T follicular helper cell (primary cell): ENCODE data around the gene TRPV6.

Experiments used
- DNase-seq: peaks from one replicate; pipeline ENCODE4 v3.0.0-alpha.2; 2020; ENCODE audit warnings: low read depth

The TRPV6 gene

GRCh38 chr7:142853739-142854371 lies 31.7 kb downstream of the TRPV6 start:
- DNase-seq = peak; percentile 36

DNA sequence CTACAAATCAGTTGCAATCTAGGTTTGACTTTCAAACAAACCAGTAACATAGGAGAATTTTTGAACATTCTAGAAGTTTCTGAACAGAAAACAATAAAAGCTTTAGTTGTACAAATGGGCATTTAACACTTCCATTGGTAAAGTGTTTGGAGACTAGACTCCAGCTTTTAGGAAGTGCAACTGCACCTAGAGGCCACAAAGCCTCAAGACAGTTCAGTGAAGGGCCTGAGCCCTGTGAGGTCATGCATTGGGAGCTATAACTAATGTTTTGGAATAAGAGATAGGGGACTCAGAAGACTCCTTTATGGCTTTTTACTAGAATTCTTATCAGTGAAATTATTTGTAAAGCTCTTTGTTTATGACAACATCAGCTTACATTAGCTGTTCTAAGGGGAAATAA lies 33.6 kb downstream of the TRPV6 start:
- DNase-seq = no peak

GRCh38 chr7:142851269-142851668 lies 34.3 kb downstream of the TRPV6 start:
- no peak for DNase-seq

DNA sequence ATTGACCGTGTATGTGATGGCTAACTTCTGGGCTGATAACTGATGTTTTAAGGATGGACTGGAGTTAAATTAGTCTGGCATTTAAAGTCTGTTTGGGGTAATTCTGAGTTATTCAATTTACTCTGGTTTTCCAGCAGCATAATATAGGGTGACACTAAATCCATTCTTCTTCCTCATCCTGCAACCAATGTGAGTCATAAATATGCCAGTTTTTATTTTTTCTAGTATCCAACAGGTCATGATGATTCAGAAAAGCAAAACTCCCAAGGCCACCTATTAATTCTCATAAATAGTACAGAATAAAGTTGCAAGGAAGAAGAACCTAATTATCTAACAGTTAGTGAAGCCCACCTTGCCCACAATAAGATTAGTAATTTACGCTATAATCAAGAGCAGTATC lies 38.2 kb downstream of the TRPV6 start:
- no peak for DNase-seq

DNA sequence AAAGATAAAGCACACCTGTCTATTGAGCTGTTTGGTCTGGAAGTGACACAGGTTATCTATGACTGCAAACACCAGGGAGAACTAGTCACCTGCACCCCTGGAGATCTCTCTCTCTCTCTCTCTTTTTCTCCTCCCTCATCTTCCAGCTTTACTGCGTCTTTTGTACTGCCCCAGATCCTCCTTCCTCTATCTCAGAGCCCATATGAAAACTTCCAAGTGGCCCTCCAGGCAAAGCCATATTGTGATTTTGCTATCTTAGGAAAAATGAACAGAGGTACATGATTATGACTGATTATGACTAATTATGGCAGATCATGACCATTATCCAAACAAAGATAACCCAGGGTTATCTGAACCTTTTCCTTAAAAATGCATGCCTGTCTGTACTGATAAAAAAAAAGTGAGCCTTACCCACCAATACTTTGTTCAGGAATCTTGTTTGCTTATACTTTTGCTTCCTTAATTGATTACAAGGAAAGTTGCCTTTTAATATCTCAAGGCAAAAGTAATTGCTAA lies 43.2 kb downstream of the TRPV6 start:
- DNase-seq = no peak

- DNase-seq = no peak
Measured at GRCh38 chr7:142838461-142839213, 46.9 kb downstream of the TRPV6 start.

- no peak for DNase-seq
Measured at GRCh38 chr7:142836426-142836825, 49.1 kb downstream of the TRPV6 start.

DNA sequence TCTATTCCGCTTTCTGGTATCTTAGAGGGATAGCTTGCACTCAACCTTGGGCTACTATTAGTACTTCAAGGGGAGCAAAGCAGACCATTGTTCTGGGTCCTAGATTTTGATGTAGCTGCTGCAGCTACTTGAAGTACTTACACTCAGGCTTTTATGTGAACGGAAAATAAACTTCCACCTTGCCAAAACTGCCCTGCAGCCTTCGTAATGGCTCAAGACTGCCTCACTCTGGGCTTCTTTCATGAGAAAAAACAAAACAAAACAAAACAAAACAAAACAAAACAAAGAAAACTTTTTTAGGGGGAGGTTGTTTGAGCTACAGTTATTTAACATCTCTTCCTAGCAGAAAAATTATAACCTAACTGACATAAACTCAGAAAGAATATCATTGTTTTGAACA lies 50.1 kb downstream of the TRPV6 start:
- DNase-seq = no peak

GRCh38 chr7:142833174-142834048 lies 52.1 kb downstream of the TRPV6 start:
- DNase-seq = no peak

DNA sequence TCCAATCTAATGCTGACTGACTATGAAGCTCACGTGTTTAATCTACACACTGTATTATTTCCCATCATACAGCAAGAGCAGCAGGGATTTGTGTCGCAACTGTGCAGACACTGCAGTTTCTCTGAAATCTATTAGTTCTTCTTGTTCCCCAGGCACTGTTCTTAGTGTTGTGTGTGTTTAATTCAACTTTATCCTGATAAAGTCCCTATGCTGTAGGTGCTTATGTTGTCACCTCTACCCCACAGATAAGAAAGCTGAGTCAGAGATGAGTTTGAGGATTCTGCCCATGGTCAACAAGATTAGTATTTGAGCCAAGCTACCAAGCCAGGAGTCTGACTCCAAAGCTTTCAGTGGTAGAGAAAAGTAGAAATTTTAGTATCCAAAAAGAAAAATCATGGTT lies 53.1 kb downstream of the TRPV6 start:
- DNase-seq = no peak

GRCh38 chr7:142827951-142828500 lies 57.5 kb downstream of the TRPV6 start:
- DNase-seq = no peak

GRCh38 chr7:142822714-142823113 lies 62.8 kb downstream of the TRPV6 start:
- no peak for DNase-seq
